GM23338 (cell line): Measurements from ENCODE around the gene GRID1. TPM values are rescaled to one million over a fixed set of nuclear protein-coding genes. Genes with fewer than 3 reads are reported as not detected.

ENCODE experiments used
- ATAC-seq: fragments of 200-7000 bp; cut with Tn5 transposase; 3 replicates; pipeline ENCODE4 v1.9.1; 2020
- DNase-seq: peaks from one replicate; pipeline ENCODE4 v3.0.0-alpha.2; 2015; ENCODE audit warnings: low spot score
- H2AFZ ChIP-seq: fragments of 200-600 bp; sonication (generic); 2 replicates; pipeline ENCODE4 v1.8.0; 2016; ENCODE audit warnings: antibody characterized with exemption, mild to moderate bottlenecking, moderate library complexity
- H3F3A ChIP-seq: fragments of 200-600 bp; sonication (generic); replicated peaks from 2 replicates; pipeline ENCODE4 v1.8.0; 2017; ENCODE audit warnings: antibody characterized with exemption, mixed run types, low read depth
- H3K27ac ChIP-seq: fragments of 200-600 bp; sonication (generic); 2 replicates; pipeline ENCODE4 v1.6.1; 2016; ENCODE audit warnings: low read depth
- H3K27me3 ChIP-seq: fragments of 200-600 bp; sonication (generic); 2 replicates; pipeline ENCODE4 v1.8.0; 2016; ENCODE audit warnings: mild to moderate bottlenecking, mixed run types, moderate library complexity; ENCODE audit not compliant: insufficient read depth
- H3K36me3 ChIP-seq: fragments of 200-600 bp; sonication (generic); 2 replicates; pipeline ENCODE4 v1.8.0; 2016; ENCODE audit warnings: mild to moderate bottlenecking; ENCODE audit not compliant: insufficient read depth
- H3K4me1 ChIP-seq: fragments of 200-600 bp; sonication (generic); 2 replicates; pipeline ENCODE4 v1.8.0; 2016; ENCODE audit warnings: mild to moderate bottlenecking, moderate library complexity; ENCODE audit not compliant: insufficient read depth
- H3K4me2 ChIP-seq: fragments of 200-600 bp; sonication (generic); 2 replicates; pipeline ENCODE4 v1.7.1; 2017; ENCODE audit warnings: mixed run types
- H3K4me3 ChIP-seq: fragments of 200-600 bp; sonication (generic); 2 replicates; pipeline ENCODE4 v1.6.1; 2016; ENCODE audit warnings: mixed run types
- H3K79me2 ChIP-seq: fragments of 200-600 bp; sonication (generic); replicated peaks from 2 replicates; pipeline ENCODE4 v1.8.0; 2017; ENCODE audit warnings: mild to moderate bottlenecking; ENCODE audit not compliant: insufficient read depth
- H3K9me2 ChIP-seq: fragments of 200-600 bp; sonication (generic); 2 replicates; pipeline ENCODE4 v1.8.0; 2017; ENCODE audit not compliant: insufficient read depth
- H4K20me1 ChIP-seq: fragments of 200-600 bp; sonication (generic); replicated peaks from 2 replicates; pipeline ENCODE4 v1.8.0; 2017; ENCODE audit warnings: mild to moderate bottlenecking; ENCODE audit not compliant: insufficient read depth
- H3K27ac Mint-ChIP-seq: 2 replicates; pipeline ENCODE4 v1.8.0; 2020; ENCODE audit warnings: inconsistent platforms, mild to moderate bottlenecking, moderate library complexity, mixed read lengths
- H3K27me3 Mint-ChIP-seq: 3 replicates; pipeline ENCODE4 v1.8.0; 2022; ENCODE audit warnings: low read depth, mild to moderate bottlenecking, moderate library complexity, mixed read lengths, inconsistent platforms; ENCODE audit not compliant: insufficient read depth, poor library complexity
- H3K36me3 Mint-ChIP-seq: 3 replicates; pipeline ENCODE4 v1.8.0; 2021; ENCODE audit warnings: low read depth, mild to moderate bottlenecking, inconsistent platforms, moderate library complexity, mixed read lengths
- H3K4me1 Mint-ChIP-seq: 3 replicates; pipeline ENCODE4 v1.8.0; 2020; ENCODE audit warnings: mild to moderate bottlenecking, inconsistent platforms, mixed read lengths
- H3K4me3 Mint-ChIP-seq: 3 replicates; pipeline ENCODE4 v1.8.0; 2021; ENCODE audit warnings: moderate library complexity, mild to moderate bottlenecking, inconsistent platforms, mixed read lengths
- H3K9me3 Mint-ChIP-seq: 3 replicates; pipeline ENCODE4 v1.8.0; 2020; ENCODE audit warnings: moderate library complexity, mild to moderate bottlenecking, inconsistent platforms, mixed read lengths
- EZH2 ChIP-seq: fragments of 200-600 bp; sonication (generic); IDR thresholded peaks from one replicate; pipeline ENCODE4 v1.8.0; 2017; ENCODE audit warnings: antibody characterized with exemption, mild to moderate bottlenecking, low read depth; ENCODE audit not compliant: unreplicated experiment
- EZH2phosphoT487 ChIP-seq: fragments of 200-600 bp; sonication (generic); IDR thresholded peaks from one replicate; pipeline ENCODE4 v1.8.1; 2018; ENCODE audit warnings: antibody characterized with exemption; ENCODE audit not compliant: unreplicated experiment
- REST ChIP-seq: IDR thresholded peaks from one replicate; pipeline ENCODE4 v1.6.1; 2018; ENCODE audit warnings: antibody characterized with exemption; ENCODE audit not compliant: unreplicated experiment
- ZNF114 ChIP-seq: fragments of 250-450 bp; sonication (Bioruptor Pico); IDR thresholded peaks from 2 replicates; pipeline ENCODE4 v1.5.0; 2020; ENCODE audit warnings: mild to moderate bottlenecking, moderate library complexity
- ZNF331 ChIP-seq: fragments of 250-450 bp; sonication (Bioruptor Pico); IDR thresholded peaks from 2 replicates; pipeline ENCODE4 v1.5.0; 2020; ENCODE audit warnings: low read depth, mild to moderate bottlenecking, moderate library complexity
- ZNF462 ChIP-seq: fragments of 250-450 bp; sonication (Bioruptor Pico); IDR thresholded peaks from 2 replicates; pipeline ENCODE4 v1.5.0; 2020; ENCODE audit warnings: mild to moderate bottlenecking, moderate library complexity
- polyA plus RNA-seq: library from polyadenylated mRNA; unstranded; fragments of >200 nt; fragmentation: Nextera tagmentation; extraction: Ambion mirVana; gene quantifications from 2 replicates; pipeline ENCODE4 v1.2.1, GENCODE V29; 2016
- total RNA-seq: library from RNA; depleted of rRNA; stranded (reverse); fragments of >200 nt; shearing (Covaris generic); gene quantifications from 2 replicates; pipeline ENCODE4 v1.2.3, GENCODE V29; 2014

The GRID1 gene
- total and polyA plus RNA-seq, 2 experiments from 2014 or later = 0.14 to 0.15 TPM

- H3K36me3 Mint-ChIP-seq = peaks cover 3% of the 10 kb centered on the region; the same call in 1 of the 3 replicates
- no peak overlapping the region for H2AFZ ChIP-seq
- no peaks in the 10 kb centered on the region for H3K36me3 ChIP-seq
- no peak overlapping the region for H3K4me3 ChIP-seq
- ATAC-seq = no peak
- H3K27me3 Mint-ChIP-seq = peaks cover 2% of the 10 kb centered on the region
- H3K4me1 Mint-ChIP-seq = no peaks in the 10 kb centered on the region
- H3K9me3 Mint-ChIP-seq = peaks cover 41% of the 10 kb centered on the region
- no peak overlapping the region for H3K27ac Mint-ChIP-seq
- H3K27me3 ChIP-seq = no peaks in the 10 kb centered on the region
- H3K79me2 ChIP-seq = no peaks in the 10 kb centered on the region
- H3K27ac ChIP-seq = no peak overlapping the region
- H3F3A ChIP-seq = no peaks in the 10 kb centered on the region
- H3K4me1 ChIP-seq = no peaks in the 10 kb centered on the region
- TF ChIP-seq EZH2phosphoT487 (no peak), ZNF462 (no peak), ZNF114 (no peak)
- H3K9me2 ChIP-seq = peaks cover 2% of the 10 kb centered on the region; the same call in 1 of the 2 replicates
- no peaks in the 10 kb centered on the region for H4K20me1 ChIP-seq
- no peak overlapping the region for H3K4me3 Mint-ChIP-seq
- no peak for DNase-seq
- H3K4me2 ChIP-seq = no peak overlapping the region
These were observed 241.9 kb downstream of the GRID1 start for GRCh38 chr10:86124734-86125133.

DNA sequence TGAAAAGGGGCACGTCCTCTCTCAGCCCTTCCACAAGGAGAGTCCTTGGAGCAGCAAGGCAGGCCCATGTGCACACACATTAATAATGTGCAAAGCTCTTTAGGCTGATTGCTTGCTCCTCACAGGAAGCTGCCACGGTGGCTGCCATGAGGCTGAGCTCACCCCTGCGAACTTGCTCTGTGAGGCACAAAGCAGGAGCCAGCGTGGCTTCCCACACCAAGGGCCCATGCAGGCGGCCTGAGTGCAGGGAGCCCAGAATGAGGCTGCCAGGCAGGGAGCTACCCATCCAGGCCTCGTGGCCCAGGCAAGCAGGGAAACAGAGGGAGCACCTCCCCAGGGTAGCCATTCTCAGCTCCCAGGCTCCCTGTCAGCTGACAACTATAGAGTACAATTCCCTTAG, 242.9 kb downstream of the GRID1 start:
- Mint-ChIP-seq H3K4me1 (no peaks in the 10 kb centered on the region), H3K9me3 (peaks cover 33% of the 10 kb centered on the region), H3K27me3 (peaks cover 2% of the 10 kb centered on the region), H3K27ac (no peak overlapping the region), H3K4me3 (no peak overlapping the region), H3K36me3 (peaks cover 3% of the 10 kb centered on the region; the same call in 1 of the 3 replicates)
- Histone ChIP-seq H3F3A (no peaks in the 10 kb centered on the region), H3K4me3 (no peak overlapping the region), H4K20me1 (no peaks in the 10 kb centered on the region), H3K27ac (no peak overlapping the region), H2AFZ (no peak overlapping the region), H3K36me3 (no peaks in the 10 kb centered on the region), H3K27me3 (no peaks in the 10 kb centered on the region), H3K9me2 (peaks cover 4% of the 10 kb centered on the region; the same call in 1 of the 2 replicates), H3K4me1 (no peaks in the 10 kb centered on the region), H3K79me2 (no peaks in the 10 kb centered on the region), H3K4me2 (no peak overlapping the region)
- ATAC-seq (no peak), DNase-seq (no peak)
- TF ChIP-seq EZH2 = no peak
- no peak for TF ChIP-seq ZNF331 (CRISPR knock-in tag)
- no peak for TF ChIP-seq REST
